OCI-LY3 (cell line): ENCODE results near the gene HYAL2.

ENCODE experiments used
- EZH2phosphoT487 ChIP-seq: fragments of 200-600 bp; shearing (Covaris generic); IDR thresholded peaks from 2 replicates; pipeline ENCODE4 v1.6.1; 2018; ENCODE audit warnings: antibody characterized with exemption, mixed run types, low read depth
- TF ChIP-seq, protein P1 (sequence below): fragments of 200-600, 300-600 bp; sonication (generic); IDR thresholded peaks from 2 replicates; pipeline ENCODE4 v1.5.1; 2014; ENCODE audit warnings: antibody characterized with exemption, low read length, low read depth

DNA sequence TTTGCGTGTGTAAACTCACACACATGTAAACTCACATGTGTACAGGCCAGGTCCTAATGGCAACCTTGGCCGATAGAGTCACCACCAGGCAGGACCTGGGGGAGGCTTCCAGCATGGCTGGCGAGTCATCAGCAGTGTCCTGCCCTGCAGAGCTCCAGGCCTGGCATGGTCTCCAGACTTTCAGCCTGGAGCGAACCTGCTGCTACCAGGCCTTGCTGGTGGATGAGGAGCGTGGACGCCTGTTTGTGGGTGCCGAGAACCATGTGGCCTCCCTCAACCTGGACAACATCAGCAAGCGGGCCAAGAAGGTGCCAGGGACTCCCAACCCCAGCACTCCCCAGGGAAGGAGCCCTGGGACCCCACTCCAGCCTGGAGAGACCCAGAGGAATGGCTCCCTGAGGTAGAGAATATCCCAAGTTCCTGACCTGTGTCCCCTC lies 52.5 kb downstream of the HYAL2 start:
- TF ChIP-seq, protein P1, sequence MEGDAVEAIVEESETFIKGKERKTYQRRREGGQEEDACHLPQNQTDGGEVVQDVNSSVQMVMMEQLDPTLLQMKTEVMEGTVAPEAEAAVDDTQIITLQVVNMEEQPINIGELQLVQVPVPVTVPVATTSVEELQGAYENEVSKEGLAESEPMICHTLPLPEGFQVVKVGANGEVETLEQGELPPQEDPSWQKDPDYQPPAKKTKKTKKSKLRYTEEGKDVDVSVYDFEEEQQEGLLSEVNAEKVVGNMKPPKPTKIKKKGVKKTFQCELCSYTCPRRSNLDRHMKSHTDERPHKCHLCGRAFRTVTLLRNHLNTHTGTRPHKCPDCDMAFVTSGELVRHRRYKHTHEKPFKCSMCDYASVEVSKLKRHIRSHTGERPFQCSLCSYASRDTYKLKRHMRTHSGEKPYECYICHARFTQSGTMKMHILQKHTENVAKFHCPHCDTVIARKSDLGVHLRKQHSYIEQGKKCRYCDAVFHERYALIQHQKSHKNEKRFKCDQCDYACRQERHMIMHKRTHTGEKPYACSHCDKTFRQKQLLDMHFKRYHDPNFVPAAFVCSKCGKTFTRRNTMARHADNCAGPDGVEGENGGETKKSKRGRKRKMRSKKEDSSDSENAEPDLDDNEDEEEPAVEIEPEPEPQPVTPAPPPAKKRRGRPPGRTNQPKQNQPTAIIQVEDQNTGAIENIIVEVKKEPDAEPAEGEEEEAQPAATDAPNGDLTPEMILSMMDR = no peak
- TF ChIP-seq EZH2phosphoT487 = no peak
